ENCODE data around the gene ARHGAP23. TPM values are rescaled to one million over a fixed set of nuclear protein-coding genes. Genes with fewer than 3 reads are reported as not detected.

Gene ARHGAP23
- polyA plus RNA-seq, 1 donor (not counting 4 experiments of a cell fraction or from before 2014, with no cell fraction given) = 6.1 TPM

GRCh38 chr17:38418062-38418692 lies 10.1 kb upstream of the ARHGAP23 start:
- no peak for TF ChIP-seq CTCF (optimal IDR thresholded peaks at IDR 0.05 in 1 of 3, IDR thresholded peaks at IDR 0.05 in 1 of 3, conservative IDR thresholded peaks at IDR 0.05 in 1 of 3; ENCODE audit: extremely low read depth in 1 of 3, insufficient read depth in 2 of 3, low read length in 3 of 3)
- no peak for TF ChIP-seq EZH2 (IDR thresholded peaks at IDR 0.05; ENCODE audit: low read length)
- Histone ChIP-seq H3K27ac (ENCODE audit: control insufficient read depth, insufficient read depth, low read length) (no peak overlapping the region), H3K36me3 (ENCODE audit: control insufficient read depth in 2 of 2, extremely low read depth in 1 of 2, insufficient read depth in 2 of 2, low read length in 2 of 2) (no peaks in the 10 kb centered on the region), H3K9me3 (ENCODE audit: control insufficient read depth, low read depth, low read length) (no peaks in the 10 kb centered on the region), H3K9ac (ENCODE audit: control insufficient read depth, extremely low read depth, insufficient read depth, low read length) (no peak overlapping the region), H3K79me2 (ENCODE audit: control insufficient read depth, insufficient read depth, low read length) (no peaks in the 10 kb centered on the region), H3K4me1 (ENCODE audit: control insufficient read depth, extremely low read depth, insufficient read depth, low read length) (peaks cover 10% of the 10 kb centered on the region), H4K20me1 (ENCODE audit: control insufficient read depth, extremely low read depth, insufficient read depth, low read length) (no peaks in the 10 kb centered on the region), H3K4me2 (ENCODE audit: control insufficient read depth, extremely low read depth, insufficient read depth, low read depth, low read length) (no peak overlapping the region), H3K27me3 (ENCODE audit: control insufficient read depth, extremely low read depth, insufficient read depth, low read length) (peaks cover 61% of the 10 kb centered on the region), H3K9me1 (ENCODE audit: control insufficient read depth, extremely low read depth, insufficient read depth, low read length) (no peaks in the 10 kb centered on the region), H2AFZ (ENCODE audit: control insufficient read depth, low read length) (no peak overlapping the region), H3K4me3 (ENCODE audit: control insufficient read depth in 2 of 3, extremely low read depth in 1 of 3, insufficient read depth in 2 of 3, low read depth in 1 of 3, low read length in 3 of 3) (no peak overlapping the region)
- dilution Hi-C loops (cut with MboI; ENCODE audit: extremely low pct_ligation_motif_present, low sequenced_read_pairs) = no loop called here
- no peak for FAIRE-seq
- no peak for DNase-seq (ENCODE audit: low read depth, low spot score)

GRCh38 chr17:38418693-38419507 lies 9.4 kb upstream of the ARHGAP23 start:
- Histone ChIP-seq H3K4me3 (ENCODE audit: control insufficient read depth in 2 of 3, extremely low read depth in 1 of 3, insufficient read depth in 2 of 3, low read depth in 1 of 3, low read length in 3 of 3) (no peak overlapping the region), H3K9me1 (ENCODE audit: control insufficient read depth, extremely low read depth, insufficient read depth, low read length) (no peaks in the 10 kb centered on the region), H3K9me3 (ENCODE audit: control insufficient read depth, low read depth, low read length) (no peaks in the 10 kb centered on the region), H3K4me2 (ENCODE audit: control insufficient read depth, extremely low read depth, insufficient read depth, low read depth, low read length) (no peak overlapping the region), H3K4me1 (ENCODE audit: control insufficient read depth, extremely low read depth, insufficient read depth, low read length) (peaks cover 10% of the 10 kb centered on the region), H3K79me2 (ENCODE audit: control insufficient read depth, insufficient read depth, low read length) (no peaks in the 10 kb centered on the region), H3K9ac (ENCODE audit: control insufficient read depth, extremely low read depth, insufficient read depth, low read length) (no peak overlapping the region), H3K36me3 (ENCODE audit: control insufficient read depth in 2 of 2, extremely low read depth in 1 of 2, insufficient read depth in 2 of 2, low read length in 2 of 2) (no peaks in the 10 kb centered on the region), H3K27me3 (ENCODE audit: control insufficient read depth, extremely low read depth, insufficient read depth, low read length) (peaks cover 61% of the 10 kb centered on the region), H4K20me1 (ENCODE audit: control insufficient read depth, extremely low read depth, insufficient read depth, low read length) (no peaks in the 10 kb centered on the region), H3K27ac (ENCODE audit: control insufficient read depth, insufficient read depth, low read length) (no peak overlapping the region), H2AFZ (ENCODE audit: control insufficient read depth, low read length) (no peak overlapping the region)
- TF ChIP-seq CTCF (optimal IDR thresholded peaks at IDR 0.05 in 1 of 3, IDR thresholded peaks at IDR 0.05 in 1 of 3, conservative IDR thresholded peaks at IDR 0.05 in 1 of 3; ENCODE audit: extremely low read depth in 1 of 3, insufficient read depth in 2 of 3, low read length in 3 of 3) (no peak), EZH2 (IDR thresholded peaks at IDR 0.05; ENCODE audit: low read length) (peak; percentile 97)
- FAIRE-seq (no peak), DNase-seq (ENCODE audit: low read depth, low spot score) (no peak)
- dilution Hi-C loops (cut with MboI; ENCODE audit: extremely low pct_ligation_motif_present, low sequenced_read_pairs) = no loop called here

All from keratinocyte (primary cell).